ENCODE results near the gene FITM1. TPM values are rescaled to one million over a fixed set of nuclear protein-coding genes. Genes with fewer than 3 reads are reported as not detected.

The FITM1 gene, protein sequence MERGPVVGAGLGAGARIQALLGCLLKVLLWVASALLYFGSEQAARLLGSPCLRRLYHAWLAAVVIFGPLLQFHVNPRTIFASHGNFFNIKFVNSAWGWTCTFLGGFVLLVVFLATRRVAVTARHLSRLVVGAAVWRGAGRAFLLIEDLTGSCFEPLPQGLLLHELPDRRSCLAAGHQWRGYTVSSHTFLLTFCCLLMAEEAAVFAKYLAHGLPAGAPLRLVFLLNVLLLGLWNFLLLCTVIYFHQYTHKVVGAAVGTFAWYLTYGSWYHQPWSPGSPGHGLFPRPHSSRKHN
- 100 to 1,000 TPM; 103 to 131 TPM for total RNA-seq
- long read RNA-seq, transcript FITM1-201 (2 exons, 1,194 nt) = major isoform, 32 of 34 reads
- long read RNA-seq, partial matches to known transcripts = 0 of 34 reads
- long read RNA-seq, other reads (novel, unspliced or antisense) = 0 of 34 reads

DNA sequence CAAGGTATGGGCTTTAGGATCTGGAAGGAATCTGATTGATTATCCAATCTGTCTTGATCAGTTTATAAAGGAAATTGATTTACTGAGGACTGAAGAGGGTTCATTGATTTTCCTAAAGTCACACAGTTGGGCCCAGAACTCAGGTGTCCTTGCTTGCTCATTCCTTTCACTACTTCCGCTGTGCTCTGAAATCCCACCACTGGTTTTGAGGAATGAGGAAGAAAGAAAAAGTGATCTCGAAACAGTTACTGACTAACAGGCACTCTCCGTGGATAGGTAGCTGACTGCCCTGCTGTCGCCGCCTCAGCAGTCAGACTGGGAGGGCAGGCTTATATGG, at the start of gene FITM1:
Gene FITM1 (plus strand): TSS at position 280 of the 337 bp plus-strand sequence. CDS start 905 bp downstream, outside the sequence.
- DNase-seq (no peak), ATAC-seq (no peak)
- intact Hi-C loops (cut with DNase I) = no loop called here

DNA sequence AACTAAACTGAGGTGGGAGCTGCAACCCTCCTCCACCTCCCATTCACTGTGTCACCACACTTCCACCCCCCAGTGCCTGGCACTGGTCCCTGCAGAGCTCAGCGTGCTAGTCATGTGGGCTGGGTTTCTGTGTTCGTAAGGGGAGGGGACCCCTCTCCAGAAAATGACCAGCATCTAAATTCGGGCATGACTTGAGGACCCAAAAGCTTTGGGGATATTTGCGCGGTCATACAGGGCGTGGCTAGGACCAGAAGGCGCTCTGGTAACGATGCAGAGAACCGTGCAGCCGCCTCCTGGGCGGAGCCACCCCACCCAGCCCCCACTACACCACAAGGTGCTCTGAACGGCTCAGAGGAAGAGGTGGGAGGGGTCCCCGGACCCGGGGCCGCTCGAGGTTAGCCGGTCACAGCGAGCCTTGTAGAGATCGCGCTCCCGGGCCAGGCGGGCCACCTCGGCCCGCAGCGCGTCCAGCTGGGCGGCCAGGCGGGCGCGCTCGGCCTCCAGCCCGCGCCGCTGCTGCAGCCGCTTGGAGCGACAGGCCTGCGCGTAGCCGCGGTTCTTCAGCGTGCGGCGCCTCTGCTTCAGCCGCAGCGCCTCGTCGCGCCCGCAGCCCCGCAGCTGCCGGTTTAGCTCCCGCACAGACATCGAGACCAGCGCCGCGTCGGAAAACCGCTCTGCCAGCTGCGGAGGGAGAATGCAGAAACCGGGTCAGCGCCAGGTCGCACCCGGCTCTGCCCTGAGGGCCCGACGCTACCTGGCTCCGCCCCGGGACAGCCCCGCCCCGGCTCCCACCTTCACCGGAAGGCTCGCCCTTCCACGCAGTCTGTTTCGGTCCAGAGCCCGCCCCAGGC, 49.3 kb upstream of the FITM1 start:
- ATAC-seq (peak; percentile 85 to 89), DNase-seq (peak; percentile 53)
- intact Hi-C loops (cut with DNase I) = no loop called here

DNA sequence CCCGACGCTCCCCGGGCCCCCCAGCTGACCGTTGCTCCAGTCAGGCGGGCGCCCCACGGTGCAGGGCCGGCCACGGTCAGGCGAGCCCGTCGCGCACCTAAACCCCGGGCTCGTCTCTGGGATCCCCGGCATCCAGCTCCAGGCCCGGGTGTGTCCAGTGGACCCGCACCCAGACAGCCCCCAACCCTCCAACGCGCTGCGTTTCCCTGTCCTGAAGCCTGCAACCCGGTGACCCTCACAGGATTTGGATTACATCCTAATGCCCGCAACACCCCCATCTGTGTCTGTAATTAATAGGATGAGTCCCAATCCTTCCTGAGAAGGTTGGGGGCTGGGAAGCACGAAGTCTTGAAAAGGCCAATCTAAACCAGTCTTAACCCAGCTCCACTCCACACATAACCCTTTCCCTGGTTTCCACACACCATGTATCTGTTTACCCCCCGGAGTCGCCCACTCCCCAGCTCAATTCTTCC, 48.7 kb upstream of the FITM1 start:
- intact Hi-C loops (cut with DNase I) = no loop called here
- ATAC-seq = no peak
- DNase-seq = no peak

DNA sequence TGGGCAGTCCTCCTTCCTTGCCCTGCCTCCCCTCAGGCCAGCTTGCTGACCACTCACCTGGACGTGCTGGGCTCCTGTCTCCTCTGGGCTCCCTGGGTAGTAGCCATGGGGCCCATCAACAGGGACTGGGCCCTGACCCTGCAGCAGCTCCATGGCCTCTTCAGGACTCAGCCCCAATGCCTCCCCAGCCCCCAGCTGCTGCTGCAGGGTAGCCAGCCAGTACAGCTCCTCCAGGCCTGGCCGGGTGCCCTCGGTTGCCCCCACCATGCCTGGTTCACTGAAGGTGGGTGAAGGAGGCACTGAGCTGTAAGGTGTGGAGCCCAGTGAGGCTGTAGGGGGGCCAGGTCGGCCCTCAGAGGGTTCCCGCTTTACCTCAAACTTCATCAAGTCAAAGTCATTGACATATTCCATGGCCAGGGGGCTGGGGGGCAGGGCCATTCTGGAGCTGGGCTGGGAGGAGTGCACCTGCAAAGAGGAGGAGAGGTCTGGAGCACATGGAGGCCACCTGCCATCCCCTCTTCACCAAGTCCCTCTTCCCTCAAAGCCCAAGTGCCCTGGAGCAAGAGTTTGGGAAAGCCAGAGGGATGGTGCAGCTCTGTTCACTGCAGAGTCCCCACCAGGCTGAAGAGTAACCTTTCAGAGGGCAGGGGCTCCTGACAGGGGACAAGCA, 47.9 kb upstream of the FITM1 start:
- intact Hi-C loops (cut with DNase I) = no loop called here
- DNase-seq (no peak), ATAC-seq (no peak)

DNA sequence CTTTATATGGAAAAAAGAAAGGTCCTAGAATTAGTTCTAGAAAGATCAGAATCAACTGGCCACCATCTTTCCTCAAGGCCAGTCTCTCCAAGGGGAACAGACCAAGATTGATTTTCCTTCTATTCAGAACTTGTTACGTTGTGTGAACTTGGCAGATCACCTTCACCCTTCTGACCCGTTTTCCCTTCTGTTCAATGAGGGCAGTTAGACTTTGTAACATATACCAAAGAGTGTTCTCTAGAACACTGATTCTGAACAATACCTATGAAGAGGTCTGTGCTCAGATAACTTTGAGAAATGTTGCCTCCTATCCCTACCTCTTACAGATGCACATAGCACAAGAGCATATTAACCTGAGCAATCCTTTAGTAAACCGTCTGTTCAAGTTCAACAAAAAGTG, 47.0 kb upstream of the FITM1 start:
- DNase-seq = no peak
- intact Hi-C loops (cut with DNase I) = no loop called here
- no peak for ATAC-seq

DNA sequence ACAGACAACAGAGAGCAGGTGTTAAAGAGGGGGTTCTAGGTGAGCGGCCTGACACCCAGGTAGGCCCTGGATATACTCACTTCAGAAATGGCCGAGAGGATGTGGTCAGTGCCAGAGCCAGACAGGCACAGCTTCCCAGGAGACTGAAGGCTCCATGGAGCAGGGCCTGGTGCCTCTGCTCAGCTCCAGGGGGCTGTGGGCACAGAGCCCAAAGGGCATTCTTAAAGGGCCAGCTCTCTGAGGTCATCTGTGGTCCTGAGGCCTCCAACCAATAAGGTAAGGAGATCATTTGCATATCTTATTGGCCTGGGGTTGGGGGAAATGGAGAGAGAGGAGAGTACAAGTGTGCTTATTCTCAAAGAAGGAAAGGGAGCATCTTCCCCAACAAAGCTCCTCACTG, 46.0 kb upstream of the FITM1 start:
- no peak for DNase-seq
- intact Hi-C loops (cut with DNase I) = no loop called here
- no peak for ATAC-seq

DNA sequence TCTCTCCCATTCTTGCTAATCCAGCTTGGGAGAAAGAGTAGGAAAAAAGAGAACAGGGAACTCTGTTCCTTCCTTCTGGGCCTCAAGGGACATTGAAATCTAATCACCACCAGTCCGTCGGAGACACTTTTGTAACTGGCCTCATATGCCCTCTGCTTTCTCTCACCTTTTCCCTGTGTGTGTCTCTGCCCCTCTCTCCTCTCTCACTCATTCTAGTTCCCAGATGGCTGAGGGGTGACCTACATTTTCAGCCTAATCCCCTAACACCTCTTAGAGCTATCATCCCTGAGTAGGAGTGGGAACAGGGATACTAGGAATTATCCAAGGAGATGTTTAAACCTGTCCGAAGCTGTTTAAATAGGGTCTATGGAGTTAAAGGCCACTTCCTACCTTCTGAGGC, 45.2 kb upstream of the FITM1 start:
- no peak for ATAC-seq
- DNase-seq = no peak
- intact Hi-C loops (cut with DNase I) = no loop called here

DNA sequence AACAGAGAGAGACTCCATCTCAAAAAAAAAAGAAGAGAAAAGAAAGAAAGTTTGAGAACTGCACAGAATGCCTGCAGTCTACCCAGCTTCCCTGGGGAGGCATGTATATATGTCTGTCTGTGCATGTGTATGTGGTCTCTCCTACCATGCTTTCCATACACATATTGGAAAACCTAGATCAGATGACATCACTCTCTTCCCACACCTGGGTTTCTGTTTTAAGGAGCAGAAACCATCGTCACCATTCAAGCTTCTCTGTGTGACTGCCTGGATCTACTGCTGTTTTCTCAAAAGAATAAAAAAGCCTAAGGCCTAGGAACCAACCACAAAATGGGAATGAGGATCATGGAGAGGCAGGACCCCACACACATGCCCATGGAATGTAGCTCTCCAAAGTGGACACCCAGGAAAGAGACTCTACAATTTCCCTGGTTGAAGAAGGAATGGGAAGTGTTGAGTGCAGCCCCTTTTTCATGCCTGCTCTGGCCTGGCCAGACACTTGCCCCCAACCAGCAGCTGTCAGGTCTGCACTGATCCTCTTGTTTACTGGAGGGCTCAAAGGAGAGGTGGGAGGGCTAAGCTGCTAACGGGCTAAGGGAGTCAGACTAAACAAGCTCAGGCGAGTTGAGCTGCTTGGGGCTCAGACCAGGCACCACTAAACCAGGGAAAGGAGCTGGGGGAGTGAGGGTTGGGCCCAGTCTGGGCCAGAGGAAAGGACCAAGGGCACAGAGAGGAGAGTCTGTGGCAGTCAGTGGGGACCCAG, 44.1 kb upstream of the FITM1 start:
- DNase-seq (no peak), ATAC-seq (no peak)
- intact Hi-C loops (cut with DNase I) = no loop called here

DNA sequence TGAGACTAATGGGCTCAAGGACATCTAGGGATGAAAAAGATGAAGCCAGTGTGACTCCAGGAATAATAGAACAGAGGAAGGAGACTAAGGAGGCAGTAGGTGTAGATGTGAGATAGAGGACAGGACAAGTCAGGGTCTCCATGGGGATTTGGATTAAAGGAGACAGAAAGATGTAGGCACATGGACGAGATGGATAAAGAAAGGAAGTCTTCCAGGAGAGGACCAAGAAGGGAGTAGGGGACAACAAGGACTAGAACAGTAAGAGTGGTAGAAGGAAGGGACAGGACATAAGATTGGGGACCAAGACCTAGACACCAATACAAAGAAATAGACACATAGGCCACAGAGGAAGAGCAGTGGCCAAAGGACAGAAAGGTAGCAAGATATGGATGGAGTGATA, 43.5 kb upstream of the FITM1 start:
- ATAC-seq (no peak), DNase-seq (no peak)
- intact Hi-C loops (cut with DNase I) = no loop called here

DNA sequence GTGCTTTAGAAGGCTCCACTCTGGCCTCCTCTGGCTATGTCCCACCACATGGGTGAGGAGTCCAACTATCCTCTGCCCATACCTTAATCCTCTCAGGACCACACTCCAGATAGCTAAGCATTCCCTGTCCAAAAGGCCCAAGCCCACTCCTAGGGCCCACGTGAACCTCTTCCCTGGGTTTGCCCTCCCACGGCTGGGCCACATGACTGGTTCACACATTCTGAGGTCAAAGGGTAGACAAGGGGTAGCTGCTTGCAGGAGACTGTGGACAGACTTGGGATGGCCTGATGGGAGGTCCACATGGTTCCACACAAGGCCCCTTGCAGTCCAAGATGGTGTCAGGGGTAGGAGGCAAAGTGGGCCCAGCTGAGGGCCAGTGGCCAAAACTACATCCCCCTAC, 42.4 kb upstream of the FITM1 start:
- ATAC-seq (no peak), DNase-seq (no peak)
- intact Hi-C loops (cut with DNase I) = no loop called here

DNA sequence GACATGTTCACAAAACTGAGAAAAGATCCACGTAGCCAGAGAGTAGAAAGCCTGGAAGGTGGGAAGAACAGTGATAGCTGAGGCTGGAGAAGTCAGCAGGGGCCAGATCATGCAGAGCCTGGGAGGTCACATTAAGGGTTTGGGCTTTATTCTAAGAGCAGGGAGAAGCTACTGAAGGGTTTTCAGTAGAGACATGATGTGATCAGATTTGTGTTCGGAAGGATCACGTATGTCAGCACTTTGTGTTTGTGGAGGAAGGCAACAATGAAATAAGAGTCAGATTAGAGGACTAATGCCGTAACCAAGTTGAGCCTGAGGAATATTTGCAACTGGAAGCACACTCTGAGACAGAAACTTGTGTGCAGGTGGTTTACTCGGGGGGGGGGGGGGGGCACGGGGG, 40.6 kb upstream of the FITM1 start:
- ATAC-seq (no peak), DNase-seq (no peak)
- intact Hi-C loops (cut with DNase I) = loop anchor here (2.0 to 5.0 kb wide), 3 partner anchors 31 to 75 kb away; no protein-coding TSS in a partner anchor

DNA sequence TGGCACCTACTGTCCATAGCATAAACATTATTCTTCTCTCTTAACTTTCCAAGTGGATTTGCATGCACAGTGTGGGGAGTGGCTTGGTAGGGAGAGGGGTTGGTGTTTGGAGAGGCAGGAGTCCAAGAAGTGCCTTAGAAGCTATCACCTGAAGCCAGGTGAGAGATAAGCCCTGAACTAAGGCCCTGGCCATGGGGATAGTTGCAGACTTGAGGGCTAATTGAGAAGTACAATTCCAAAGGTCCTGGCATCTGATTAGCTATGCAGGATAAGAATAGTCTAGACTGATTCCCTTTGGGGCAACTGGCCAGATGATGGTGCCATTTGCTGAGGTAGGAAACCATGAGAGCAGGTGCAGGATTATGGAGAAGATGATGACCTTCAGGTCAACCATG, 38.4 kb upstream of the FITM1 start:
- intact Hi-C loops (cut with DNase I) = loop anchor here in 1 of 2 donors (5.0 kb wide), 1 partner anchor 35 kb away; no protein-coding TSS in a partner anchor
- DNase-seq = no peak
- no peak for ATAC-seq

DNA sequence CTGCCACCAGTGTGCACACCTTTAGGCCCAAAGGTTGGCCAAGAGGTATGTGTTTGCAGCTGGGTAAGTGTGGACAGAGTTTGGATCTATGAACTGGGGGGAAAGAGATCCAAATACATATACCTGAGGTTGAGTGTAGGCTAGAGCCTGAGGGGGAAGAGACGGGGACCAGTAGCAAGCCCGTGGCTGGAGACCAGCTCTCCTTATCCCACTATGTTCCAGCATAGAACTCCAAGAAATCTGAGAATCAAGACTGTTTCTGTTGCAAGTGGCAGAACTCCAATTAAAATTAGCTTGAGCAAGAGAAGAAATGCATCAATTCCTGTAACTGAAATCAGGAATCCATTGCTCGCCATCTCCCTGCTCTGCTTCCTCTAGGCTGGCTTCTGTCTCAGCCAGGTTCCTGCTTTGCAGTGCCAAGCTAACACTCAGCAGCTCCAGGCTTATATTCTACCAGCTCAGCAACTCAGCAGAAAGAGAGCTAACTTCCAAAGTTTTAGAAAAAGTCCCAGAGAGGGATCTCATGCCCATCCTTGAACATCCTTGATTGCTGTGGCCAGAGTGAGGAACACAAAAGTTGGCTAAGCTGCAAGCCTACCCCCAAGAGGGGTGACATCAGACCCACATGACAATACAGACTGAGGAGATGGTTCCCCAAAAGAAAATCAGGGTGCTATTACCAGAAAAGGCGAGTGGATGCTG, 37.8 kb upstream of the FITM1 start:
- no peak for DNase-seq
- no peak for ATAC-seq
- intact Hi-C loops (cut with DNase I) = loop anchor here in 1 of 2 donors (5.0 kb wide), 1 partner anchor 35 kb away; no protein-coding TSS in a partner anchor

DNA sequence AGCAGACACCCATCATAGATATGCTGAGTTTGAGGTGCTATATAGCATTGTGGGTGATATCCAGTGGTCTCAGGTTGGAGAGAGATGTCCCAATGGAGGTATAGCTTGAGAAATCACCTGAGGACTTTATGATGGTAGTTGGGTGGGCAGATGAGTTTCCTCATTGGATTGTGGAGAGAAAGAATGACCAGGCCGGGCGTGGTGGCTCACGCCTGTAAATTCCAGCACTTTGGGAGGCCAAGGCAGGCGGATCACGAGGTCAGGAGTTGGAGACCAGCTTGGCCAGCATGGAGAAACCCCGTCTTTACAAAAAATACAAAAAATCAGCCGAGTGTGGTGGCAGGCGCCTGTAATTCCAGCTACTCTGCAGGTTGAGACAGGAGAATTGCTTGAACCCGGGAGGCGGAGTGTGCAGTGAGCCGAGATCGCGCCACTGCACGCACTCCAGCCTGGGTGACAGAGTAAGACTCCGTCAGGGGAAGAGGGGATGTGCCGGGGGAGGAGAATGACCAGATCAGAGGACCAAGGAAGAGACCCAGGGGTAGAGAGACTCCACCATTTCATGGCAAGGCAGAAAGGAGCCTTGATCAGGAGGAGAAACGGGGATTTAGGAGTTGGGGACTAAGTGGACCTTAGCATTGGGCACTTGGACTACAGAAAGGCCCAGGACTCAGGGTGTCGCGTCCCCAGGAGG, 37.1 kb upstream of the FITM1 start:
- ATAC-seq (no peak), DNase-seq (no peak)
- intact Hi-C loops (cut with DNase I) = loop anchor here in 1 of 2 donors (5.0 kb wide), 1 partner anchor 36 kb away; no protein-coding TSS in a partner anchor

DNA sequence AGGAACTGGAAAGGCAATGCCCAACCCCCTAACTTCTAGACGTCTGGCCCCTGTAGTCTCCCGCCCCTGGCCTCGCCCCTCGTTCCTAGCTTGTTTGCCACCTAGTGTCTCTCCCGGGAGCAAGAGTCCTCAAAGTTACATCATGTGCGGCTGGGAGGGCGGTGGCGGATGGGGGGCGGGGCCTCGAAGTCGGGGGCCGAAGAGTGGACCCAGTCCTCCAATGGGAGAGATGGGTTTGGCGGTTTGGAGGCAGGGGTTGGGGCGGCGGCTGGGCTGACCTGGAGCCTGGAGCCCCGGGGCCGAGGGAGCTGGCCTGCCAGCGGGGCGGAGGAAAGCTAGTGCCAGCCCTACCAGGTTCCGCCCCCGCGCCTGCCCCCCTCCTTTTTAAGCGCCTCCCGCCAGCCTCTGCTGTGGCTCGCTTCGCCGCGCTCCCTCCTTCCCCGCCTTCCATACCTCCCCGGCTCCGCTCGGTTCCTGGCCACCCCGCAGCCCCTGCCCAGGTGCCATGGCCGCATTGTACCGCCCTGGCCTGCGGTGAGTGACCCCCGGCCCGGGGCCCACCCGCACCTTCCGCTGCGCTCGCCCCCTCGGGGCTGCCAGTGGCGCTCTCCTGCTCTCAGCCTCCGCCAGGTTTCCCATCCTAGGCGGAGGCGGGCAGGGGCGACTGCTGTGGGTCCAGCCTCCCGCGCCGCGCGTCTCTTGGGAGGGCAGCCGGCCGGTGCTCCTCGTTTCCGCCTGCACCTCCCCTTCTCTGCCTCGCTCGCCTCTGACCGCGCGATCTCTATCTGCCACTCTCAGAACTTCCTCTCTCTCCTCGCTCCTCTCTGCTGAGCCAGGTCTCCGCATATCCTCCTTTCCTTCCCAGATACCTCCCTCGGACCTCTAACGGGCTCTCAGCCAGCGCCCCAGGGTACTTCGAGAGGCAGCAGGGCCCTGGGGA, 36.3 kb upstream of the FITM1 start, which contains the start of gene PCK2:
Gene PCK2 (plus strand): TSS at position 411 of the 940 bp plus-strand sequence. CDS start 95 bp downstream, at position 506.
- intact Hi-C loops (cut with DNase I) = loop anchor here in 1 of 2 donors (5.0 kb wide), 1 partner anchor 37 kb away; no protein-coding TSS in a partner anchor
- ATAC-seq = peak; percentile 88 to 95

DNA sequence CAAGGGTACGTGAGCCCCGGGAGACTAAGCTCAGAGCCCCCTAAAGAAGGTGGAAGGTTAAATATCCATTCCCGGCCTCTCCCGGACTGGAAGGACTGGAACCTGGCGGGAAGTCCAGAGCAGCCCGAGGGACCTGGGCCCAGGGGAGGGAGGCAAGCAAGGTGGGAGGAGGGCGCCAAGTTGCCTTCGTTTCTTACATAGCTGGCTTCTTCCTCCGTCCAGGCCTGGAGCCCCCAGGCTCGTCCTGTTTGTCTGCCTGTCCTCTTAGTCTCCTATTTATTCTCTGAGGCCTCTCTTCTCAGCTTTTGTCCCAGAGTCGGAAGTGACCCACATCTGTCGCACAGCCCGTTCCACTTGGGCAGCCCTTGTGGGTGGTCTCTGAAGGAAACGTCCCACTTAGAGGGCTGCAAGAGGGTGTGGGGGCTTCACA, 35.6 kb upstream of the FITM1 start:
- intact Hi-C loops (cut with DNase I) = loop anchor here in 1 of 2 donors (5.0 kb wide), 1 partner anchor 38 kb away; no protein-coding TSS in a partner anchor
- ATAC-seq (no peak), DNase-seq (no peak)

More for the DNA sequence above, 36.3 kb upstream of the FITM1 start, which contains the start of gene PCK2:
- peak; percentile 94 for DNase-seq

Data from left cardiac atrium (tissue), 4 donors.